NCI-H2081 treated with DMSO at 0.1 percent for 48 hours (cell line): Measurements from ENCODE around the gene APOL3.
A peak's percentile ranks its signal among the peaks of the same experiment; 100 is the strongest.
"Not testable (repeated sequence)": the region's sequence is repeated elsewhere in the genome, so short reads cannot be mapped to it uniquely, and the experiment has no call there.

ENCODE experiments used
- DNase-seq: peaks from one replicate; lab custom pipeline; 2025; lab: John Stamatoyannopoulos, UW

Gene APOL3

DNA sequence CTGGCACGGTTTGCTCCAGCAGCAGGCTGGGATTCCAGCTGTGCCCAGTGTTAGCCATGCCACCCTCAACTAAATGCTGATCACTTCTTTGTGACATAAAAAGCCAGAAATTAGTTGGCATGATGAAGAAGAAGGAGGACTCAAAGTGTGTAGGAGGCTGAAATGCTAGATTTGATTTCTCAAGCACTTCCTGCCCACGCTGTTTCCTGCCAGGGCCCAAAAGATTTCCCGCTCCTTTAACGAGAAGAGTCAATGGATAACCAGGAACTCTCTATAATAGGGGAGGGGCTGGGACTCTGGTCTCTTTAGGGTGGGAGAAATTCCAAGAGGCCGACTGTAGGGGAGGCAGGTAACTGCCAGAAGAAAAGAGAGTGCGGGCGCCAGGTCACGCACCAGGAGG lies 26.4 kb downstream of the APOL3 start:
- no peak for DNase-seq

GRCh38 chr22:36131907-36132306 lies 28.6 kb downstream of the APOL3 start:
- no peak for DNase-seq

DNA sequence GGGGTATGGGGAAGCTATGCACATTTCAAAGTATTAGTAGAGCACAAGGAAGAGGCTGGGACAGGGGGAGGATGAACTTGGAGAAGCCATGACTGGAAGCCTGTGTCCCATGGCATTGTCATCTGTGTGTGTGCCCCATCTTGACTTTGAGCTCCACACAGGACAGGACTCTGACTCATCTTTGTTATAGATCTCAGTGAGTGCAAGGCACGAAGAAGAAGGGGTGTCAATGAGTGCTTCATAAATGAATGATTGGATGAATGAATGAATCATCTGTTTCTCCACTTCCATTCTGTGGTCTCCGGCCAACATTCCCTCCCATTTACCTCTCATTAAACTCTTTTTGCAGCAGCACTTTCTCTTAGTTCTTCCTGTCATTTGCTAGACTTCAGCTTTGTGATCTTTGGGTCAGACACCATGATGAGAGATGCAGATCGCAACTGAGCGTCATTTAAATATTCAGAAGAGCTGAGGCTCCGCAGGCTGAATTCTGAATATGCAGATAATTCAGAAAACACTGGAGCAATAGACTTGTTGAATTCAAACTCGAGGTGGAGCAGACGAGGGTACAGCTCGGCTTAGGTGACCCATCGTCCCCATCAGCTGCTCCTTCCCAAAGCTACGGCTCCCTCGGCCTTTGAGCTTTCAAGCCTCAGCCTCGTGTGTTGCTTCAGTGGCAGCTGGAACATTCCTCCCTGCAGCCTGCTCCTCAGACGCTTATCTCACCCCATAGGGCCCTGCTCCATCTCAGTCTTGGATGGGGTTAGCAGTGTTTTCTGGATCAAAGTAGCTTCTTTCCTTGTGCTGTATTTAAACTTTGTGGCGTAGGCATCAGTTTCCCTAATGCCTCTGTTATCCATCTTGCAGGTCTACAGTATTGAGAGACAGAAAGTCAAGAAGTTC lies 30.8 kb downstream of the APOL3 start:
- DNase-seq, result no peak

DNA sequence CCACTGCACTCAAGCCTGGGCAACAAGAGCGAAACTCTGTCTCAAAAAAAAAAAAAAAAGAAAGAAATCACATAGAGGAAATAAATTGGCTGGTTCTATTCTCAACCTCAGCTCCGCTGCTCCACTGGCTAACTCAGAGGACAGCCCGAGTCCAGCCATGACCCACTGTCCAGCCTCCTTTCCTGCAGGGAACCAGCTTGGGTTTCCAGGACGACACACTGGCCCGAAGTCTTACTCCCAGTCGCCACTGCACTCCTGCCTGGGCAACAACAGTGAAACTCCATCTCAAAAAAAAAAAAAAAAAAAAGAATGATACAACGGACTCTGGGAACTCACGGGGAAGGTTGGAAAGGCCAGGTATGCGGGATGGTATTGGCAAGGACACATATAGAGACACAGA lies 31.5 kb downstream of the APOL3 start:
- no peak for DNase-seq

GRCh38 chr22:36125994-36126531 lies 34.5 kb downstream of the APOL3 start:
- no peak for DNase-seq

GRCh38 chr22:36125434-36125833 lies 35.1 kb downstream of the APOL3 start:
- DNase-seq, result no peak

DNA sequence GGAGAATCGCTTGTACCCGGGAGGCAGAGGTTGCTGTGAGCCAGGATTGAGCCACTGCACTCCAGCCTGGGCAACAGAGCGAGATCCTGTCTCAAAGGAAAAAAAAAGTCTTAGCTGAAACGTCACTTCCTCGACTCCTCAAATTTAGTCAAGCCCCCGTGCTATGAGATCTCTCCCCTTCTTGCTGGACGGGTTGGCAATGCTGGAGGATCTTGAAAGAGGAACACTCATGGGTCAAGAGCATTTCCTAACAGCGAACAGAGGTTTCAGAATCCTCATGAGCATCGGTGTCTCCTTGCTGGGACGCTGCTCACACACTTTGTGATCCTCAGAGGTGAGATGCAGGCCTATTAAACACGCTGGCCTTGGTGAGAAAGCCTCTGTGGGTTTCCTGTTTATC lies 35.9 kb downstream of the APOL3 start:
- DNase-seq, result no peak

DNA sequence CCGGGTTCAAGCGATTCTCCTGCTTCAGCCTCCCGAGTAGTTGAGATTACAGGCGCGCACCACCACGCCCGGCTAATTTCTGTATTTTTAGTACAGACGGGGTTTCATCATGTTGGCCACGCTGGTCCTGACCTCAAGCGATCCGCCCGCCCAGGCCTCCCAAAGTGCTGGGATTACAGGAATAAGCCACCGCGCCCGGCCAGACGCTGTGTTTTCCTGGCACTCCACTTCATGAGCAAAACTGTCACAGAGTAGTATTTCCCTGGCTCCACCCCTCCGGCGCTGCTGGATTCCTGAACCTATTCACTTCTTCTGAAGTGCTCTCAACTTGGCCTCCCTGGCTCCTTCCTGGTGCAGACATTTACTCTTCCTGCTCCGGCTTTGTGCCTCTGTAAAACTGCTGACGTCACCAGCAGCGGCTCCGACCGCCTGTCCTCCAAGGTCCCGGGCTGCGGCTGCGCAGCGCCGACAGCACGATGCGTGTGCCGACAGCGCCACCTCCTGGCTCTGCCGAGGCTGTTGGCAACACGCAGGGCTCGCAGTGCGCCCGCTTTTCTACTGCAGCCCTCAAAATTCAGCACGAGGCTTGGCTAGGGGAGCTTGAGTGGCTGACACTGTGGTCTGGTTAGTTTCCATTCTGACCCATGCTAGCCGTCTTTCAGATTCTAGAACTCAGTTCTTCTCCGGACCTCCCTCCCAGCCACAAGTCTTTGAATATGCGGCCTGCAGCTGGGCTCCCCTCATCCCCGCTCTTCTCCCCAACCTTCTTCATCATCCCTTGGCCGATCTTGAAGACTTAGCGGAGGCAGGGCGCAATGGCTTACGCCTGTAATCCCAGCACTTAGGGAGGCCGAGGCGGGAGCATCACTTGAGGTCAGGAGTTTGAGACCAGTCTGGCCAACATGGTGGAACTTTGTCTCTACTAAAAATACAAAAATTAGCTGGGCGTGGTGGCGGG lies 36.6 kb downstream of the APOL3 start:
- peak; percentile 35 for DNase-seq

DNA sequence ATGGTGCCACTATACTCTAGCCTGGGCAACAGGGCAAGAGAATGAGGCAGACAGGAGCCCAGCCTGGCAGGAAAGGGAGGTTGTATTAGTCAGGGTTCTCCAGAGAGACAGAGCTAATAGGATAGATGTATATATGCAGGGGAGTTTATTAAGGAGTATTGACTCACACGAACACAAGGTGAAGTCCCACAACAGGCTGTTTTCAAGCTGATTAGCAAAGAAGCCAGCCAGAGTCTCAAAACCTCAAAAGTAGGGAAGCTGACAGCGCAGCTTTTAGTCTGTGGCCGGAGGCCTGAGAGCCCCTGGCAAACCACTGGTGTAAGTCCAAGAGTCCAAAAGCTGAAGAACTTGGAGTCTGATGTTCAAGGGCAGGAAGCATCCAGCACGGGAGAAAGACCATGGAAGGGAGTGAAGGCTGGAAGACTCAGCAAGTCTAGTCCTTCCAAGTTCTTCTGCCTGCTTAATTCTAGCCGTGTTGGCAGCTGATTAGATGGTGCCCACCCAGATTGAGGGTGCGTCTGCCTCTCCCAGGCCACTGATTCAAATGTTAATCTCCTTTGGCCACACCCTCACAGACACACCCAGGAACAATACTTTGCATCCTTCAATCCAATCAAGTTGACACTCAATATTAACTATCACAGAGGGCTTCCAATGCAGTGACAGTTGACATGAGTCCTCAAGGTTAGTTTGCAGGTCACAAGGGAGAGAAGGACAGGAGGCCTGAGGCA lies 39.8 kb downstream of the APOL3 start:
- not testable (repeated sequence) for DNase-seq

DNA sequence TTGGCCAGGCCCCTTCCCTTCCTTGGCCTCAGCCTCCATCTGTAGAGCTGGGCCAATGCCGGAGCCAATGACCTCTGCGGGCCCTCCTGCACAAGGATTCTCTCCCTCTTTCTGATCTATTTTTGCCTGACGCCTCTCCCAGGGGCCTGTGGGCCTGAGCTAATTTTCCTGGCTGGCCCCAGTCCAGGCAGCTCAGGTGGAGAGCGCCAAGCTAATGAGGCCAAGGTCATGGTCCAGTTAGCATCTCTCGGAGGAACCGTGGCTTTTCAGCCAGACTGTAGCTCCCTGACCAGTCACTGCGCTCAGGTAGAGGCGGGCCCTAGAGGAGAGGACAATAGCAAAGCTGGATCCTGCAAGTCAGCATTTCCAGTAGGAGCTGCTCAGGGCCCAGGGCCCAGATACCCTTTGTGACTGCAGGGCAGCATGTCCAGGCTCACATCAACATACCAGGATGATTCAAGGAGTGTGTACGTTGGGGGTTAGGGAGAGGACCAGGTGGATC lies 43.5 kb downstream of the APOL3 start:
- DNase-seq, result no peak

DNA sequence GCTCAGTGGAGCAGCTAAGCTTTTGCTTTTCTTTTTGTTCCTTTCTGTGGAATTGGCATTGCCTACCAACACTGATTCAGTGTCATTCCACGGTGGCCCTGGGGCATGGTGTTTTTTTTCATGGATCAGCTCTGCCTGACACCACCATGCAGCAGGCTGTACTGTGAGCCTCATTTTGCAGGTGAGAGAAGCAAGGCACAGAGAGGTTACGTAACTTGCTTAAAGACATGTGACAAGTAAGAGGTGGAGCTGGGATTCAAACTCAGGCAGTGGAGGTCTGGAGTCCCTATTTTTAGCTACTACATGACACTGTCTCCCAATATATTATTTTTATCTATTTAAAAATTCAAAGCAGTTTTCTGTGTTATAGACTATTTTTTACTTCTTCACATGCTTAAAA lies 44.4 kb downstream of the APOL3 start:
- DNase-seq, result no peak

DNA sequence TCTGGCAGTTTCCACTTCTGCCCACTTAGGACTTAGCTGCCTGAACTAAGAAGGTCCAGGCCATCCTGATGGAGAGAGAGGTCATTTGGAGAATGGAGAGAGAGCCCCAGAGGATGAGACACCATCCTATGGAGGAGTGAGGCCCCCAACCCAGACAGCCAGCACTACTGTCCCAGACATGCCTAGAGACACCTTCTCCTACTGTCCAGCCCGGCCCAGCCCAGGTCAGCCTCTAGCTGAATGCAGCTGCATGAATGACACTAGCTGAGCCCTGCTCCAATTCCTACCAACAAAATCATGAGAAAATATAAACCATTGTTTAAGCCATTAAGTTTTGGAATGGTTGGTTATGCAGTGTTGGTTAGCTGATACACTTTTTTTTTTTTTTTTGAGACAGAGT lies 47.4 kb downstream of the APOL3 start:
- DNase-seq, result no peak

- DNase-seq, result no peak
Measured at GRCh38 chr22:36111316-36111715, 49.2 kb downstream of the APOL3 start.

DNA sequence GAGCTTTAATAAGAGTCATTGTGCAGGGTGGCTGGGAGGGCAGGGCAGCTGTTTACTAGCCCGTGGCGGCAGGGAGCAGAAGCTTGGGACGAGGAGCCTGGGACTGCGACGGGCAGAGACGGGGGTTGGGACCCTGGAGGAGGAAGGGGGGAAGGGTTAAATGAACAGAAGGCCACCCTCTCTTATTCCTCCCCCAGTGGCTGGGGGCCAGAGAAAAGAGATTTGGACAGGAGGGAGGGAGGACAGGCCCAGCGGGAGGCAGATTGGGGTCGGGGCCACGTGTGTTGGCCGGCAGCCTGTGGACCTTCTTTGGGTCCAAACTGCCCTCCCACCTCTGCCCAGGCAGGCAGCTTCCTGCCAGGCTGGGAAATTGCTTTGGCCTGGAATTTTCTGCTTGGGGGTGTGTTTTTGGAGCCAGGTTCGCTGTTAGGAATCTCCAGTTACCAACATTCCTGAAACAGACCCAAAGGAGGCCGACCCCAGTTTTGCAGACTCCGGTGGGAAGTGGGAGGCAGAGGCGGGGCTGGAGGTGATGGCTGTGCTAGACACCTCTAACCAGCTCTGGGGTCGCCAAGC lies 50.2 kb downstream of the APOL3 start:
- no peak for DNase-seq

GRCh38 chr22:36107436-36107835 lies 53.1 kb downstream of the APOL3 start:
- DNase-seq, result no peak

DNA sequence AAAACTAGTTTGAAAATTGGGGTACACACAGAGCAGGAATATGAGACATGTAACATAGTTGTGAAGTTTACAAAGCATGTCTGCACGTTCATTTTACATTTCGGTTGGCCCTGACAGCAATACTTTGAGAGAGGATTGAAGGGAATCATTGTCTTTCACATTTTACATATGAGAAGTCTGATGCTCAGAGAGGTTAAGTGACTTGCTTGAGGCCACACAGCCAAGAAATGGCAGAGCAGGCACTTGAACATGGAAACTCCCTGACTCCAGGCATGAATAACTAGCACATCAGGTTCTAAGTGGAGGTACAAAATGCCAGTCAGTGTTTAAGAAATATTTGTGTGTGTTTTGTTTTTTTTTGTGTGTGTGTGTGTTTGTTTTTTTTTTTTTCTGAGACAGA lies 53.6 kb downstream of the APOL3 start:
- no peak for DNase-seq

DNA sequence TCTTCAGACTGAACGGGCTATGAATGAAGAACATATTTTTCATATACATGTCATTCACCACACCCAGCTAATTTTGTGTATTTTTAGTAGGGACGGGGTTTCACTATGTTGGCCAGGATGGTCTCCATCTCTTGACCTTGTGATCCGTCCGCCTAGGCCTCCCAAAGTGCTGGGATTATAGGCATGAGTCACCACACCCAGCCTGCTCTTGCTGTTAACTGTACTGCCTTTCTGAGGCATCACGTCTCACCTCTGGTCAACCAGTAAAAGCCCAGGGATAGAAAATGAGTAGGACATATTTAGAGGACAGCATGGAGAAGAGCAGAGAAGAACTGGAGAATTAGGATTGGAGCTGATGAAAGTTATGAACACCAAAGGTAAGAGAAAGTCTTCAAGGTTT lies 55.6 kb downstream of the APOL3 start:
- no peak for DNase-seq

- DNase-seq, result no peak
Measured at GRCh38 chr22:36104435-36104834, 56.1 kb downstream of the APOL3 start.

GRCh38 chr22:36103891-36104290 lies 56.7 kb downstream of the APOL3 start:
- no peak for DNase-seq

- no peak for DNase-seq
Measured at GRCh38 chr22:36102995-36103394, 57.6 kb downstream of the APOL3 start.

GRCh38 chr22:36101756-36102155 lies 58.8 kb downstream of the APOL3 start:
- DNase-seq, result no peak
